Spinal cord (tissue), 10 donors: Measurements from ENCODE around the gene TAS2R60. TPM values are rescaled to one million over a fixed set of nuclear protein-coding genes. Genes with fewer than 3 reads are reported as not detected.
"Not testable (repeated sequence)": the region's sequence is repeated elsewhere in the genome, so short reads cannot be mapped to it uniquely, and the experiment has no call there.

ENCODE experiments used
- DNase-seq, 6 donors: peaks; one replicate each; pipeline versions ENCODE4 v3.0.0 to v3.0.0-alpha.2; 2013 to 2015; ENCODE audit warnings: low spot score in 6 of 6, low read depth in 4 of 6
- H3K27ac ChIP-seq: one replicate; pipeline ENCODE4 v1.5.1; 2013; ENCODE audit warnings: low read depth, low read length, control low read depth
- H3K27me3 ChIP-seq: one replicate; pipeline ENCODE4 v1.6.1; 2013; ENCODE audit warnings: low read length; ENCODE audit not compliant: control insufficient read depth, insufficient read depth
- H3K36me3 ChIP-seq: one replicate; pipeline ENCODE4 v1.6.1; 2013; ENCODE audit warnings: low read length; ENCODE audit not compliant: control insufficient read depth, insufficient read depth
- H3K4me1 ChIP-seq: one replicate; pipeline ENCODE4 v1.6.1; 2013; ENCODE audit warnings: low read length; ENCODE audit not compliant: control insufficient read depth, insufficient read depth
- H3K4me3 ChIP-seq: one replicate; pipeline ENCODE4 v1.5.1; 2013; ENCODE audit warnings: low read depth, low read length, control low read depth
- H3K9me3 ChIP-seq: one replicate; pipeline ENCODE4 v1.6.1; 2013; ENCODE audit warnings: low read length; ENCODE audit not compliant: control insufficient read depth, insufficient read depth
- WGBS: methylation state at CpG from one replicate; pipeline ENCODE4 v1.1.5; 2013; ENCODE audit warnings: missing lambda C conversion rate; ENCODE audit not compliant: insufficient coverage; 5-methylcytosine and 5-hydroxymethylcytosine counted together
- polyA plus RNA-seq, 2 donors: library from polyadenylated mRNA; unstranded; fragments of 120-200 nt; gene quantifications; one replicate each; pipeline ENCODE4 v1.2.1, GENCODE V29; 2013; ENCODE audit not compliant: insufficient read length in 2 of 2
- total RNA-seq, 2 donors: library from RNA; depleted of rRNA in 1 of 2; stranded (reverse); fragments of 120-200 nt in 1 of 2; fragments of >200 nt in 1 of 2; gene quantifications; one replicate each; pipeline versions ENCODE4 v1.2.3 to v1.2.4, GENCODE V29; 2013 to 2014
- donor health status: healthy.

TAS2R60 gene
- total and polyA plus RNA-seq, 4 donors = not detected

DNA sequence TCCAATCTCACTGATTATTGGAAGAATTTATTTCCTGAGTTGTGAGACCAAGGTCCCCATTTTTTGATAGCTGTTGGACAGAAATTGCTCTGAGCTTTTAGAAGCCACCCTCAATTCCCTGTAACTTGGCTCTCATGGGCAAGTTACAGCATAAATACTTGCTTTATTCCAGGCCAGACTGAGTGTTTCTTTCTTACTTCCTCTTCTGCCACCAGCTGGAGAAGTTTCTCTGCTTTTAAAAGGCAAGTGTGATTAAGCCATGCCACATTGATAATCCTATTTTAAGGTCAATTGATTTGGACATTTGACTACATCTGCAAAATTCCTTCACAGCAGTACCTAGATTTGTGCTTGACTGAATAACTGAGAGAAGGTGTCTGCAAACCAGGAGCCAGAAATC is 20.3 kb downstream of the TAS2R60 start:
- H3K4me1 ChIP-seq = no peaks in the 10 kb centered on the region
- no peak overlapping the region for H3K27ac ChIP-seq
- H3K4me3 ChIP-seq = no peak overlapping the region
- H3K27me3 ChIP-seq = no peaks in the 10 kb centered on the region
- H3K9me3 ChIP-seq = peaks cover 3% of the 10 kb centered on the region
- peak in 2 of 6 donors; percentile 12 to 35 for DNase-seq
- H3K36me3 ChIP-seq = no peaks in the 10 kb centered on the region

DNA sequence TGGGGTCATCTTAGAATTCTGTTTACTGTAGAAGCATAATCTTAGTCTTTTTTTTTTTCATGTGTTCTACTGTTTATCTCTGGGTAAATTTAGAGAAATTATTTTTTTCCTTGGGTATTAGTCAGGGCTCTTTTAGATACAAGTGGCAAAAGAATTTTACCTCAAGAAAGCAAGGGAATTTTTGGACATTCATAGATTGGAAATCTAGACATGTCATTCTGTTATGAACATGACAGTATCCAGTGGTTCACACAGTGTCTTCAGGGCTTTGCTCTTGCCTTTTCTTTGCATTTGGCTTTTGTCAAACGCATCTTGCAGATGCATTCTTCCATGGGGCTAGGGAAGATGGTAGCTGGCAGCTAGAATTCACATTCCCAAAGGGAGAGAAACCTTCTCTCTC is 20.7 kb downstream of the TAS2R60 start:
- H3K9me3 ChIP-seq = peaks cover 3% of the 10 kb centered on the region
- H3K27me3 ChIP-seq = no peaks in the 10 kb centered on the region
- no peak overlapping the region for H3K4me3 ChIP-seq
- no peak for DNase-seq
- no peak overlapping the region for H3K27ac ChIP-seq
- WGBS = no CpG with 5 or more reads among the region's 1 CpG
- no peaks in the 10 kb centered on the region for H3K36me3 ChIP-seq
- no peaks in the 10 kb centered on the region for H3K4me1 ChIP-seq

DNA sequence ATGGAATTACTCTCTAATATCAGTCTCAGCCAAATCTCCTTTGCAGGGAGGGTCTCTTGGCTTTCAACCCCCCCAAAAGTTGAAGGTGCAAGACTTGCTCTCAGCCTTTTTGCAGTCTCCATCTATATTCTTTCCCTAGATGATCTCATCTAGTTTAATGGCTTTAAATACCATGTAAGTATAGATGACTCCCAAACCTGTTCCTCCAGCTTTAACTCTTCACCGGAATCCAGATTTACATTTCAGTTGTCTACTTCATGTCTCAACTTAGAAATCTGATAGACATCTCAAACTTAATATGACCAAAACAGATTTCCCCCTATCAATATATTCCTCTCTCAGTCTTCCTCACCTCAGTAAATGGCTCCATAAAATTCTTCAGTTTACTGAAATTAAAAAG is 24.5 kb downstream of the TAS2R60 start:
- H3K9me3 ChIP-seq = peaks cover 3% of the 10 kb centered on the region
- H3K4me1 ChIP-seq = no peaks in the 10 kb centered on the region
- no peaks in the 10 kb centered on the region for H3K27me3 ChIP-seq
- WGBS = 100% methylated on average over 1 of the region's 1 CpG
- no peak overlapping the region for H3K4me3 ChIP-seq
- H3K27ac ChIP-seq = no peak overlapping the region
- no peak for DNase-seq
- H3K36me3 ChIP-seq = no peaks in the 10 kb centered on the region

DNA sequence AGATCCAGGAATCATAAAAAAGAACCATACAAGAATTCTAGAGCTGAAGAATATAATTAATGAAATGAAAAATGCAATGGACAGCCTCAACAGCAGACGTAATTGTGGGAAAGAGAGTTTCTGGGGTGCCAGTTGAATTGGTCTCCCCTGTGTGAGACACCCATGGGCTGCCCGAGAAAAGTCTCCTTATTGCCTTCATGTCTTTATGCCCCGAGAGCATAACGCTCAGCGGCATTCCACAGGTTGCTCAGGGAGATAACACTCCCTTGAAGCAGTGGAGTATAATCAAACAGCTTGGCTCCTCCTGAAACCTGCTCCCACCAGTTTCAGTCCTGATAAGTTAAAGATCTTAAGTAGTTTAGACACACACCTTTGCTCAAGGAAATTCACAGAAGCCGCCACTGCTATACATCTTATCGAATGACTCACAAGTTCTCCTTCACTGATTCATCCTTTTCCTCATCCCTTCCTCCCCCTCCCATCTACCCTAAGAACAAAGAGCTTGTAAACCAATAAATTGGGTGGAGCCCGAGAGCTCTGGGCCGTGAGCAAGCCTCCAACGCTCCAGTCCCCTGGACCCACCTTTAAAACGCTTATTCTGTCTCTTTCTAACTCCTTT is 28.9 kb downstream of the TAS2R60 start:
- not testable (repeated sequence) for DNase-seq, H3K4me1 ChIP-seq, H3K27me3 ChIP-seq, H3K36me3 ChIP-seq, H3K27ac ChIP-seq, H3K4me3 ChIP-seq, H3K9me3 ChIP-seq
- 90% methylated on average over 4 of the region's 11 CpGs for WGBS

DNA sequence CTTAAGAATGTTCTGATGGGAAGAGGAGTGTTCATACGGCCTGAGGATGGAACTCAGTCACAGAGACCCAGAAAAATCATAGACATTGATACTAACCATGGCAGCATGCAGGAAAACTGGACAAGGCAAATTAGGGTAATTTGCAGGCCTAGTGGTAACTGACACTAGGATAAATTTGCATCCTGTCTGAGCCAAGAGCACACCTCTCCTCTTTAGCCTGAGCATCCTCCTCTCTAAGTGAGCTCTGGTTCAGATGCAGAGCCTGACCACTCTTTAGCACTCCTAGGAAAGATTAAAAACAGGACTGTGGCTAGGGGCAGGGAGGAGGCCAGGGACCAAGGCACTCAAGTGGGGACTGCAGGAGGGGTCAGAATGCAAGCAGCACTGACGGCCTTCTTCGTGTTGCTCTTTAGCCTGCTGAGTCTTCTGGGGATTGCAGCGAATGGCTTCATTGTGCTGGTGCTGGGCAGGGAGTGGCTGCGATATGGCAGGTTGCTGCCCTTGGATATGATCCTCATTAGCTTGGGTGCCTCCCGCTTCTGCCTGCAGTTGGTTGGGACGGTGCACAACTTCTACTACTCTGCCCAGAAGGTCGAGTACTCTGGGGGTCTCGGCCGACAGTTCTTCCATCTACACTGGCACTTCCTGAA is 34.4 kb downstream of the TAS2R60 start, which contains the start of gene TAS2R41:
Gene TAS2R41 (plus strand): TSS at position 373 of the 650 bp plus-strand sequence. CDS start 0 bp downstream, at position 373.
- DNase-seq = no peak
- Histone ChIP-seq H3K36me3 (no peaks in the 10 kb centered on the region), H3K27ac (no peak within 1 kb of the TSS), H3K9me3 (peaks cover 2% of the 10 kb centered on the region), H3K27me3 (no peaks in the 10 kb centered on the region), H3K4me3 (no peak within 1 kb of the TSS), H3K4me1 (no peaks in the 10 kb centered on the region)
- WGBS = 76% methylated on average over 9 of the region's 10 CpGs

DNA sequence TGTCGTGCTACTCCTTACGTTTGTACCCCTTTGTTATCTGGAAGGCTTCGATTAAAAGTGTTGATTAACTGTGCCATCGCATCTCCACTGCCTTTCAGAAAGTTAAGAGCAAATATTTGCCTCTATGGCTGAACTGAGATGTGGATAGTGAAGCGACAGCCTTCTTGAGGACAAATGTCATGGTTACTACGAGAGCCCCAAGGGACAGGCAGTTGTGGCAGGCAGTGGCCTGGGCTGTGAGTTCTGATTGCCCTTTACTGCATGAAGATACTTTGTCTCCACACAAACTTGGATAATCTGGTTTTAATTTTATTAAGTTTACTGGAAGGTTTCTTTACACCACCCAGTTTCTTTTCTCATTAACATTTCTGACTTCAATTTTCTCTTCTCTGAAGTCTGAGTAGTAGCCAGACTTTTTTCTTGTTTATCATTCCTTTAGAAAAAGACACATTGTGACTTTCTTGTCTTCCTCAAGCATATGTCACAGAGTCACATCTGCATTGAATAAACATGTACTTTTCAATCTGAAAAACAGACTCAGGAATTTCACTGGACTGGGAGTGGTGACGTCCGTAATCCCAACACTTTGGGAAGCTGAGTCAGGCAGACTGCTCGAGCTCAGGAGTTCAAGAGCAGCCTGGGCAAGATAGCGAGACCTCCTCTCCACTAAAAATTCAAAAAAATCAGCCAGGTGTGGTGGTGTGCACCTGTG is 36.0 kb downstream of the TAS2R60 start:
- WGBS = 76% methylated on average over 5 of the region's 10 CpGs
- no peak for DNase-seq
- no peaks in the 10 kb centered on the region for H3K4me1 ChIP-seq

DNA sequence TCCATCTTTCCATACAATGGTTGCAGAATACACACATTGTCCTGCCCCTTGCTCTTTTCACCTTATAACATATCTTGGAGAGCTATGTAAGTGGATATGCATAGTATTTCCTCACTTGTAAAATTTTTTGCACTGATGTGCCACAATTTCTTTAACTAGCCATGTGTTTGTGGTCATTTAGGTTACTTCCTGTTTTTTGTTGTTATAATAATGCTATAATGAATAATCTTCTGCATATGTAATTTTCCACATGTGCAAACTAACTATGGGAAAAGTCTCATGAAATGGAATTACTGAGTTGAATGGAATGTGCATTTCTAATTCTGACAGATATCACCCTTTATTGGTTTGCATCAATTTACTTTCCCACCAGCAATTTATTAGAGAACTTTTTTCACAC is 37.2 kb downstream of the TAS2R60 start:
- H3K36me3 ChIP-seq = no peaks in the 10 kb centered on the region
- H3K27me3 ChIP-seq = no peaks in the 10 kb centered on the region
- no peaks in the 10 kb centered on the region for H3K9me3 ChIP-seq
- H3K4me3 ChIP-seq = no peak overlapping the region
- DNase-seq = no peak
- H3K4me1 ChIP-seq = no peaks in the 10 kb centered on the region
- H3K27ac ChIP-seq = no peak overlapping the region

More for the DNA sequence above, 36.0 kb downstream of the TAS2R60 start:
- no peaks in the 10 kb centered on the region for H3K9me3 ChIP-seq
- H3K27ac ChIP-seq = no peak overlapping the region
- H3K27me3 ChIP-seq = no peaks in the 10 kb centered on the region
- no peak overlapping the region for H3K4me3 ChIP-seq
- no peaks in the 10 kb centered on the region for H3K36me3 ChIP-seq

DNA sequence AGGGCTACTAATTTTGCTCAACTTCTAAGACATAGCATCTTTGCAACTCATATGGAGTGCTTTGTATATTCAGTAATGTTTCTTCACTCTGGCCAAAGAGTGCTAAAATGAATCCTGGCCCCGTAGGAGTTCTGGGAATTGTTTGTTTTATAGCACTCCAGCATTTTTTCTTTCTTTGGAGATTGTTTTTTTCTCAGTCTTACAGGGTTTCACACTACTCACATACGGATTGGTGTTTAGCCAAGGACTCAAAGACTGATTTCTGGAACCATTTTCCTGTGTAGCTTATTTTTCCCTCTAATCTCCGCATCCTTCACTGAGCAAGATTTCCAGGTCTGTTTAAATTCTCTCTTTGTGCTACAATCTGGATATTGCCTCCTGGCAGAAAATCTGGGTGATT is 40.9 kb downstream of the TAS2R60 start:
- WGBS = no CpG with 5 or more reads among the region's 3 CpGs
- Histone ChIP-seq H3K9me3 (no peaks in the 10 kb centered on the region), H3K36me3 (no peaks in the 10 kb centered on the region), H3K27me3 (no peaks in the 10 kb centered on the region), H3K4me1 (no peaks in the 10 kb centered on the region), H3K27ac (no peak overlapping the region), H3K4me3 (no peak overlapping the region)
- DNase-seq = peak in 1 of 6 donors; percentile 75

DNA sequence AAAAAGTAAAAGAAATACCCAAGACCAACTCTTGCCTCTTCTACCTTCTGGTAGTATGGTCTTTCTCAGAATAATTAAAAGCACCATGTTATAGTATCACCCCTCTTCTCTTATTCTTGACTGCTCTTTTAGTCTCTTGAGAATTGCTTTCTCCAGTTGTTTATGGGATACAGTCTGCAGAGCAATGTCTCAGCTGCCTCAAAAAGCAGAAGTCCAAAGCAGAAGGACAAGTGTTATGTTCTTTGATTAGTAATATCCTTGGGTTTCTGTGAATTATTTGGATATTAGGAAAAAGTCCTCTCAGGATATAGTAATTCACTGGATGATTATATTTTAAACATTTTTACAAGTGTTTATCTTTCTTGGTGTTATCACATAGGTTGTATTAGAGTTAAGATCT is 41.8 kb downstream of the TAS2R60 start:
- no peaks in the 10 kb centered on the region for H3K36me3 ChIP-seq
- DNase-seq = no peak
- no peak overlapping the region for H3K4me3 ChIP-seq
- no peaks in the 10 kb centered on the region for H3K27me3 ChIP-seq
- H3K27ac ChIP-seq = no peak overlapping the region
- no peaks in the 10 kb centered on the region for H3K4me1 ChIP-seq
- H3K9me3 ChIP-seq = no peaks in the 10 kb centered on the region

DNA sequence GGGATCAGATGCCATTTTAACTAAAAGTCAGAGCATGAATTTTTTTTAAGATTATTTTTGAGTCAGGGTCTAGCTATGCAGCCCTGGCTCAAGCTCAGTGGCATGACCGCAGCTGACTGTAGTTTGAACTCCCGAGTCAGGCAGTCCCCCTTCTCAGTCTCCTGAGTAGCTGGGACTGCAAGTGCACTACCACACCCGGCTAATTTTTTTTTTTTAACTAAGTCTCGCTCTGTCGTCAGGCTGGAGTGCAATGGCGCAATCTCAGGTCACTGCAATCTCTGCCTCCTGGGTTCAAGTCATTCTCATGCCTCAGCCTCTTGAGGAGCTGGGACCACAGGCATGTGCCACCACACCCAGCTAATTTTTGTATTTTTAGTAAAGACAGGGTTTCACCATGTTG is 42.2 kb downstream of the TAS2R60 start:
- Histone ChIP-seq H3K27me3 (no peaks in the 10 kb centered on the region), H3K36me3 (no peaks in the 10 kb centered on the region), H3K4me3 (no peak overlapping the region), H3K27ac (no peak overlapping the region), H3K9me3 (no peaks in the 10 kb centered on the region), H3K4me1 (no peaks in the 10 kb centered on the region)
- DNase-seq = no peak
- 94% methylated on average over 6 of the region's 6 CpGs for WGBS
